ENCODE measurements around the gene KLK4. TPM values are rescaled to one million over a fixed set of nuclear protein-coding genes. Genes with fewer than 3 reads are reported as not detected.

KLK4 gene
- total RNA-seq, 1 experiment from 2014 or later: 0.48 TPM

- no peak overlapping the region for H3K18ac ChIP-seq (ENCODE audit: insufficient read length, low read depth, low read length)
- H2BK15ac ChIP-seq (ENCODE audit: low read depth, low read length): no peak overlapping the region
- H4K20me1 ChIP-seq (ENCODE audit: control insufficient read depth, insufficient read depth, insufficient read length): no peaks in the 10 kb centered on the region
- no CpG with 5 or more reads among the region's 3 CpGs for WGBS (ENCODE audit: extremely low coverage, insufficient read length, low lambda C conversion rate)
- no peak overlapping the region for H3K27ac Mint-ChIP-seq
- H4K91ac ChIP-seq (ENCODE audit: insufficient read length, low read depth, low read length): no peak overlapping the region
- H3K27me3 Mint-ChIP-seq (ENCODE audit: low read depth): peaks cover 64% of the 10 kb centered on the region
- no peak overlapping the region for H2BK12ac ChIP-seq (ENCODE audit: insufficient read length, low read depth, low read length)
- H3K27me3 ChIP-seq (ENCODE audit: insufficient read depth, low read length): no peaks in the 10 kb centered on the region
- H3K4me1 ChIP-seq (ENCODE audit: insufficient read depth, low read length): no peaks in the 10 kb centered on the region
- H2BK5ac ChIP-seq (ENCODE audit: insufficient read length, low read length): no peak overlapping the region
- H3T11ph ChIP-seq (ENCODE audit: low read length): no peak overlapping the region
- no peak overlapping the region for H3K4me2 ChIP-seq (ENCODE audit: insufficient read depth, insufficient read length, low read length)
- no peak overlapping the region for H3K27ac ChIP-seq (ENCODE audit: insufficient read length, low read depth, low read length)
- H3K9me3 ChIP-seq (ENCODE audit: control insufficient read depth, low read depth, low read length): peaks cover under 1% of the 10 kb centered on the region
- H2BK20ac ChIP-seq (ENCODE audit: low read depth, low read length, poor library complexity, severe bottlenecking): no peak overlapping the region
- no peak overlapping the region for H3K4me3 Mint-ChIP-seq
- no peaks in the 10 kb centered on the region for H3K79me1 ChIP-seq (ENCODE audit: insufficient read depth, low read depth, low read length, poor library complexity, severe bottlenecking)
- H4K5ac ChIP-seq (ENCODE audit: insufficient read length, low read depth, low read length): no peak overlapping the region
- no peaks in the 10 kb centered on the region for H3K23me2 ChIP-seq (ENCODE audit: insufficient read length, low read depth, low read length, poor library complexity, severe bottlenecking)
- H3K4me1 Mint-ChIP-seq: no peaks in the 10 kb centered on the region
- TF ChIP-seq, protein P1, sequence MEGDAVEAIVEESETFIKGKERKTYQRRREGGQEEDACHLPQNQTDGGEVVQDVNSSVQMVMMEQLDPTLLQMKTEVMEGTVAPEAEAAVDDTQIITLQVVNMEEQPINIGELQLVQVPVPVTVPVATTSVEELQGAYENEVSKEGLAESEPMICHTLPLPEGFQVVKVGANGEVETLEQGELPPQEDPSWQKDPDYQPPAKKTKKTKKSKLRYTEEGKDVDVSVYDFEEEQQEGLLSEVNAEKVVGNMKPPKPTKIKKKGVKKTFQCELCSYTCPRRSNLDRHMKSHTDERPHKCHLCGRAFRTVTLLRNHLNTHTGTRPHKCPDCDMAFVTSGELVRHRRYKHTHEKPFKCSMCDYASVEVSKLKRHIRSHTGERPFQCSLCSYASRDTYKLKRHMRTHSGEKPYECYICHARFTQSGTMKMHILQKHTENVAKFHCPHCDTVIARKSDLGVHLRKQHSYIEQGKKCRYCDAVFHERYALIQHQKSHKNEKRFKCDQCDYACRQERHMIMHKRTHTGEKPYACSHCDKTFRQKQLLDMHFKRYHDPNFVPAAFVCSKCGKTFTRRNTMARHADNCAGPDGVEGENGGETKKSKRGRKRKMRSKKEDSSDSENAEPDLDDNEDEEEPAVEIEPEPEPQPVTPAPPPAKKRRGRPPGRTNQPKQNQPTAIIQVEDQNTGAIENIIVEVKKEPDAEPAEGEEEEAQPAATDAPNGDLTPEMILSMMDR (conservative IDR thresholded peaks at IDR 0.05): no peak
- no peak overlapping the region for H2AFZ ChIP-seq (ENCODE audit: low read length)
- no peak overlapping the region for H2BK120ac ChIP-seq (ENCODE audit: low read depth, low read length, poor library complexity, severe bottlenecking)
- no peak overlapping the region for H3K4ac ChIP-seq (ENCODE audit: low read depth, low read length)
- no peak for DNase-seq
- peaks cover 30% of the 10 kb centered on the region in 2 experiments for H3K9me3 Mint-ChIP-seq
- peaks cover 4 to 11% (median 7%) of the 10 kb centered on the region in 3 experiments; a peak in 5 of 7 replicates for H3K36me3 Mint-ChIP-seq (ENCODE audit: insufficient read depth in 1 of 3, low read depth in 3 of 3)
- H3K79me2 ChIP-seq (ENCODE audit: insufficient read depth, low read length): no peaks in the 10 kb centered on the region
- H3K9ac ChIP-seq (ENCODE audit: extremely low read depth, insufficient read length, low read length): no peak overlapping the region
- no peak overlapping the region for H2AK5ac ChIP-seq (ENCODE audit: insufficient read length, low read length)
- H4K8ac ChIP-seq (replicated peaks; ENCODE audit: insufficient read length, low read depth, low read length): no peak overlapping the region
- H3K23ac ChIP-seq (ENCODE audit: insufficient read length, low read depth, low read length): no peak overlapping the region
- no peak overlapping the region for H3K56ac ChIP-seq (ENCODE audit: insufficient read length, low read depth, low read length)
- no peak overlapping the region for H3K14ac ChIP-seq (ENCODE audit: insufficient read depth, low read length)
These were observed 13.6 kb downstream of the KLK4 start for GRCh38 chr19:50897612-50898011.

Data from H9 (cell line).